Ovary (tissue), 3 donors: Measurements from ENCODE around the gene MAP2K7.

Experiments
- CTCF ChIP-seq, 3 donors: fragments of 450-650 bp in 2 of 3; fragments of 200-600 bp in 1 of 3; IDR thresholded peaks; one replicate each; pipeline versions ENCODE4 v1.5.1 to v1.8.0; 2016 to 2022; ENCODE audit warnings: antibody characterized with exemption in 3 of 3, mild to moderate bottlenecking in 1 of 3
- EP300 ChIP-seq: sonication (generic); formaldehyde crosslinking; IDR thresholded peaks from one replicate; pipeline ENCODE4 v1.6.1; 2017; ENCODE audit warnings: antibody characterized with exemption
- POLR2A ChIP-seq: fragments of 450-650 bp; IDR thresholded peaks from one replicate; pipeline ENCODE4 v1.6.1; 2017; ENCODE audit warnings: antibody characterized with exemption, mild to moderate bottlenecking, moderate library complexity
- donor health status: DM: no; HTN: no; CAD: no.

- TF ChIP-seq CTCF (IDR thresholded peaks at IDR 0.05) = no peak
- TF ChIP-seq EP300 = no peak
- TF ChIP-seq POLR2A = no peak
These were observed 670 bp downstream of the MAP2K7 start for GRCh38 chr19:7904074-7905020.
